ENCODE measurements around the gene PAK6. TPM values are rescaled to one million over a fixed set of nuclear protein-coding genes. Genes with fewer than 3 reads are reported as not detected.
A peak's percentile ranks its signal among the peaks of the same experiment; 100 is the strongest.

Gene PAK6
- total RNA-seq, 1 donor from 2014 or later = not detected

DNA sequence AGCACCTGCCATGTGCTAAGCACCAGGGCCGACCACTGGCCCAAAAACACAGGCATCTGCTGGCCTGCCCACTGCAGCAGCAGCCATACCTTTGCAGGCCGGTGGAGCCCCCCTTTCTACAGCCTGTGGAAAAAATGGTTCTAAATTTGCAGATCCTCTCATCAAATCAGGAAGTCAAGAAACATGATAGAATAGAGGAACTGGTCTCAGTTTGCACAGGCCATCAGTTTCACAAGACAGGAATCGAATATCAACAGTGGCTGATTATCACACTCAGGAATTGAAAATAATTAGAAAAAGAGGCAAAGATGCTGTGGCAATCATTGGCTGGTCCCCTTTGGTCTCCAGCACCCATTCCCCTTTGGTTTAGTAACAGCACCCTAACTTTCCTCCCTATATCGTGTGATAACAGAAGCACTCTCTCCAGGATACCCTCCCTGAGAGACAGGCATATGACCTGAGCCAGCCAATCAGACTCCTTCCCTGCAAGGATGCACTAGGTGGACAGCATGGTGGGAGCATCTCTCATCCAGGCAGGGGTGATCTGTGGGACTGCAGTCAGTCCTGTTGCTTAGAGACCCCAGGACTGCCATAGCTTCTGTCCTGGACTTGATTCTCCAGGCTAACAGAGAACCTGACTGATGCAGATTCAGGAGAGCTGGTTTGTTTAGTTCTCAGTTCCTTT, 3.5 kb upstream of the PAK6 start:
- no peak overlapping the region for H3K4me3 ChIP-seq
- no peak for DNase-seq (ENCODE audit: low spot score in 2 of 2)
- H3K27me3 ChIP-seq = no peaks in the 10 kb centered on the region
- H3K9me3 ChIP-seq = no peaks in the 10 kb centered on the region
- no peaks in the 10 kb centered on the region for H3K36me3 ChIP-seq
- intact Hi-C loops (cut with DNase I) = no loop called here
- no peak overlapping the region for H3K27ac ChIP-seq
- H3K4me1 ChIP-seq = peaks cover 0 to 2% of the 10 kb centered on the region in 2 donors
- no peak for TF ChIP-seq CTCF (IDR thresholded peaks at IDR 0.05)

DNA sequence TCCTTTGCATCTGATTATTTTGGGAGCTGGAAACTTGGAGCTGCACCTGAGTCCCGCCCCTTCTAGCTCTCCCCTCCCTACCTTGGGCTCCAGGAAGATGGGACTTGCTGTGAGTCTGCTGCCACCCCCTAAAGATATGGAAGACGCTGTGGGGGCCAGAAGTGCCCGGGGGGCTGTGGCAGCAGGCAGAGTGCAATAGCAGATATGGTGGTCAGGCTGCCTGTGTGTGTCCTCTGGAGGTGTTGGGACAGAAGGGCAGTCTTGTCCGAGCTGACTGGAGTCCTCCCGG, 485 bp downstream of the PAK6 start:
- DNase-seq (ENCODE audit: low spot score in 2 of 2) = no peak
- no peaks in the 10 kb centered on the region for H3K27me3 ChIP-seq
- H3K27ac ChIP-seq = no peak overlapping the region
- no peaks in the 10 kb centered on the region for H3K36me3 ChIP-seq
- intact Hi-C loops (cut with DNase I) = no loop called here
- H3K4me3 ChIP-seq = peak overlapping the region; percentile 60 to 61
- no peaks in the 10 kb centered on the region for H3K9me3 ChIP-seq
- H3K4me1 ChIP-seq = peaks cover 0 to 2% of the 10 kb centered on the region in 2 donors
- no peak for TF ChIP-seq CTCF (IDR thresholded peaks at IDR 0.05)

DNA sequence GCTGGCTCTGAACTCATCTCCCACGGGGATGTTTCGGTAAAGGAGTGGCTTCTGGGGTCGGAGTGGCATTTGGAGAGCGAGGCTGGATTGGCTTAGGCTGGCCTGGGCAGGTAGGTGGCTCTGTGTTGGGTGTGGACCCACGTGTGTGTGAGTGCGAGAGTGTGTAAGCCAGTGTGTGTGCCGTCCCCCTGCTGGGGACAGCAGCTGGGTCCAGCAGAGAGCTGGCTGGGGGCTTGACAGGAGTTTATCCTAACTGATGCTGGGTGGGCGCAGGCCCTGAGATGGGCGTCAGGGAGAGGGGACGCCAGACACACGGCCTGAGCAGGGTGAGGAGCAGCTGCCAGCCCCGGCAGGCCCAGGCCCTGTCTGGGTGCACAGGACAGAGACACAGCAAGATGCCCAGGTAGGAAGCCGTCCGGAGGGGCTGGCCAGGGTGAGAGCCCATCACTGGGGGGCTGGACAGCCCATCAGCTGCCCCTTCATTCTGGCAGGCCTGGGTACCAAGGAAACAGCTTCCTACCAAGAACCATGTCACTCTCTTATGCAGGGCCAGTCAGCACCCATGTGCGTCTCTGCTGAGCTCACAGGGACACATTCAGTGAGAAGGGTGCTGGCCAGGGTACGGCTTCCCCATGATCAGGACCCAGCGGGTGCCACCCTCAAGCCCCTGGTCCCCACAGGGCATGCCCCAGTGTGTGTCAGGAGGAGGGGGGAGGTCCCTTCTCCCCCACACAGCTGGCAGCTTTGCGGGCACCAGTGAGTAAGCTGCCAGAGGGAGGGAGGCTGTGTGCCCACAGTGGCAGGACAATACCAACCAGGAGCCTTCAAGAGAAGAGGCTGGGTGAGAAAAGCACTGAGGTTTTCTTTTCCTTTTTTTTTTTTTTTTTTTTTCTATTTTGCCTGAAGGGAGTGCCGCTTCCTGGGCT, 1.1 kb downstream of the PAK6 start:
- intact Hi-C loops (cut with DNase I) = no loop called here
- no peaks in the 10 kb centered on the region for H3K27me3 ChIP-seq
- H3K36me3 ChIP-seq = no peaks in the 10 kb centered on the region
- peaks cover 0 to 2% of the 10 kb centered on the region in 2 donors for H3K4me1 ChIP-seq
- no peak overlapping the region for H3K27ac ChIP-seq
- no peaks in the 10 kb centered on the region for H3K9me3 ChIP-seq
- DNase-seq (ENCODE audit: low spot score in 2 of 2) = no peak
- no peak for TF ChIP-seq CTCF (IDR thresholded peaks at IDR 0.05)
- peak overlapping the region in 1 of 2 donors; percentile 60 for H3K4me3 ChIP-seq

GRCh38 chr15:40240619-40241221, 1.9 kb downstream of the PAK6 start:
- Histone ChIP-seq H3K27ac (no peak overlapping the region), H3K27me3 (no peaks in the 10 kb centered on the region), H3K36me3 (no peaks in the 10 kb centered on the region), H3K9me3 (no peaks in the 10 kb centered on the region), H3K4me3 (no peak overlapping the region), H3K4me1 (peaks cover 0 to 2% of the 10 kb centered on the region in 2 donors)
- TF ChIP-seq CTCF (IDR thresholded peaks at IDR 0.05) = no peak
- intact Hi-C loops (cut with DNase I) = no loop called here
- DNase-seq (ENCODE audit: low spot score in 2 of 2) = no peak

DNA sequence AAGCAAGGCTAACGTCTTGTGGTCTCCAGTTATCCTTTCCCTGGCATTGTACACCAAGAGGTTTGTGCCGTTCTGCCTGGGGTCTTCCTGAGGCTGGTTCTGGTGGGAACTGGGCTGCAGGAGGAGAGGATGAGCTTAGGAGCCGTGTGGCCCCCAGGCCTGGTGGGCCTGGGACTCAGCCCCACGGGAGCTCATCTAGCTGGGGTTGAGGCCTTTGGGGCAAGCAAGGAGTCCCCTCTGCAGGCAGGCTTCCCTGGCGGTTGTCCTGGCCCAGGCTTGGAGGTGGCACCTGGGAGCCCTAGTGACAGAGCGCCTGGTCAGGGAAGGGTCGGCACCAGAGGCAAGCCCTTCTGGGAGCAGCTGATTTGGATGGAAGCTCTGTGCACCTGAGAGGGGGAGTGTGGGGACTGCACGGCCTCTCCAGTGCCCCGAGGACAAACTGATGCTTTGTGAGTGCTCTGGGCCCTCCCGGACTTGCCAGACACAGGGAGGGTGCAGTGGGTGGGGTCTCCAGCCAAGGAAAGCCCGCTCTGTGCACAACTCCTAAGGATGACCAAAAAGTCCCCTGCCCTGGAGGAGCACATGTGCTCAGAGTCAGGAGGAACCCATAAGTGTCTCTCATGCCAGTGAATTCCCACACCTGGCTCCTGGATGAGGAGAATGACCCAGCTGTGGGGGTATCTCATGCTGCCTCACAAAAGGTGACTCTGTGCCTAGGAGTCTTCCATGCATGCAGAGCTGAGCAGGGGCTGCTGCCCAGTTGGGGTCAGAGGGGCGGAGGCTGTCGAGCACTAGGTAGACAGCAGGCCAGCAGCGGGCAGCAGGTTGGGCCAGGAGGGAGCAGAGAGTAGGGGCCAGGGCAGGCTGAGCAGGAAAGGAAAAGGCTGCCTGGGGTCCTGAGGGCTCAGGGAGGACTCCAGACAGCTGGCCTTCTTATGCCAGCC, 2.7 kb downstream of the PAK6 start:
- Histone ChIP-seq H3K9me3 (no peaks in the 10 kb centered on the region), H3K4me3 (no peak overlapping the region), H3K27ac (no peak overlapping the region), H3K36me3 (no peaks in the 10 kb centered on the region), H3K4me1 (peaks cover 0 to 2% of the 10 kb centered on the region in 2 donors), H3K27me3 (no peaks in the 10 kb centered on the region)
- no peak for TF ChIP-seq CTCF (IDR thresholded peaks at IDR 0.05)
- intact Hi-C loops (cut with DNase I) = no loop called here
- no peak for DNase-seq (ENCODE audit: low spot score in 2 of 2)

All from ascending aorta (tissue), 2 donors.